OCI-LY7 (cell line): Measurements from ENCODE around the gene PPT1.

ENCODE experiments used
- CTCF ChIP-seq: fragments of 200-600 bp; sonication (generic); conservative IDR thresholded peaks from 2 replicates; pipeline ENCODE4 v1.5.1; 2014; ENCODE audit warnings: mild to moderate bottlenecking, antibody characterized with exemption, low read length, moderate library complexity, mixed read lengths
- EZH2phosphoT487 ChIP-seq: fragments of 200-600 bp; sonication (generic); IDR thresholded peaks from 2 replicates; pipeline ENCODE4 v1.6.1; 2018; ENCODE audit warnings: low read depth, borderline replicate concordance, mild to moderate bottlenecking, mixed run types, antibody characterized with exemption, low read length, moderate library complexity, mixed read lengths

DNA sequence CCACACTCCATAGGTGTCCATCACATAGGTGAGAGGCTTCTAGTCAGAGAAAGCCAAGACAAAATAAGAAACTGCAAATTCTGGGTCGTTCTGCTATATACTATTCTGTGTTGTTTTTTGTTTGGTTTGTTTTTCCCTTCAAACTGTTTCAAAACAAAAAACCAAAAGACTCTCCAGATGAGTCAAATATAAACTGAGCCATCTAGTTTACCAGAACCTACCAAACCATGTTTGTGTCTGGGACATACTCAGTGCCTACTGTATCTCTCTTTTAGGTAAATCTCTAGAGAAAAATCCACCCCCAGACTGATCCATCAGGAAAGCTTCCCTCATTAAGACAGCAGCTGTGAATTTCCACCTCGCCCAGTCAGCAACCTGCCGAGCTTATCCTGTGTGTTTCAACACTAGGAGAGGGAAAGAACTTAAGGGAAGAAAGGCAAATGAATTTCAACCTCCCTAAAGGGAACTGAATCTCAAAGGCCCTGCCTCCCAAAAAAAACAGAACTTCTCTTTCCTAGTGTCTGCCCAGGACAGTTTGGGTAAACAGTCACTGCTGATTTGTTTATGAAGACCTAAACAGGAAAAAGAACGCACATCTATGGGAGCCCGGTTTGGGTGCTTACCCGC, 17.2 kb downstream of the PPT1 start:
- TF ChIP-seq EZH2phosphoT487 (no peak), CTCF (no peak)
